Measurements from ENCODE around the gene C1orf94.

GRCh38 chr1:34231441-34231840 lies 54.7 kb downstream of the C1orf94 start:
- TF ChIP-seq, protein P1, sequence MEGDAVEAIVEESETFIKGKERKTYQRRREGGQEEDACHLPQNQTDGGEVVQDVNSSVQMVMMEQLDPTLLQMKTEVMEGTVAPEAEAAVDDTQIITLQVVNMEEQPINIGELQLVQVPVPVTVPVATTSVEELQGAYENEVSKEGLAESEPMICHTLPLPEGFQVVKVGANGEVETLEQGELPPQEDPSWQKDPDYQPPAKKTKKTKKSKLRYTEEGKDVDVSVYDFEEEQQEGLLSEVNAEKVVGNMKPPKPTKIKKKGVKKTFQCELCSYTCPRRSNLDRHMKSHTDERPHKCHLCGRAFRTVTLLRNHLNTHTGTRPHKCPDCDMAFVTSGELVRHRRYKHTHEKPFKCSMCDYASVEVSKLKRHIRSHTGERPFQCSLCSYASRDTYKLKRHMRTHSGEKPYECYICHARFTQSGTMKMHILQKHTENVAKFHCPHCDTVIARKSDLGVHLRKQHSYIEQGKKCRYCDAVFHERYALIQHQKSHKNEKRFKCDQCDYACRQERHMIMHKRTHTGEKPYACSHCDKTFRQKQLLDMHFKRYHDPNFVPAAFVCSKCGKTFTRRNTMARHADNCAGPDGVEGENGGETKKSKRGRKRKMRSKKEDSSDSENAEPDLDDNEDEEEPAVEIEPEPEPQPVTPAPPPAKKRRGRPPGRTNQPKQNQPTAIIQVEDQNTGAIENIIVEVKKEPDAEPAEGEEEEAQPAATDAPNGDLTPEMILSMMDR (IDR thresholded peaks at IDR 0.05) = no peak
- TF ChIP-seq RAD21 (IDR thresholded peaks at IDR 0.05; ENCODE audit: low read length) = no peak
- TF ChIP-seq EZH2phosphoT487 (IDR thresholded peaks at IDR 0.05; ENCODE audit: borderline replicate concordance, low read depth) = no peak
- TF ChIP-seq ZBTB33 (IDR thresholded peaks at IDR 0.05; ENCODE audit: borderline replicate concordance, low read depth) = no peak
- TF ChIP-seq USF2 (IDR thresholded peaks at IDR 0.05; ENCODE audit: borderline replicate concordance, low read depth, low read length) = no peak
- TF ChIP-seq USF1 (IDR thresholded peaks at IDR 0.05; ENCODE audit: borderline replicate concordance, low read depth) = no peak
- no peak for TF ChIP-seq SIN3A (IDR thresholded peaks at IDR 0.05; ENCODE audit: borderline replicate concordance, low read depth, low read length)
- no peak for TF ChIP-seq EP300 (IDR thresholded peaks at IDR 0.05; ENCODE audit: borderline replicate concordance in 1 of 2, low read depth in 1 of 2, low read length in 1 of 2)
